Liver (tissue), 9 donors: ENCODE data around the gene NEBL. TPM values are rescaled to one million over a fixed set of nuclear protein-coding genes. Genes with fewer than 3 reads are reported as not detected.
"Not testable (repeated sequence)": the region's sequence is repeated elsewhere in the genome, so short reads cannot be mapped to it uniquely, and the experiment has no call there.

Experiments
- DNase-seq: peaks from one replicate; pipeline ENCODE4 v3.0.0-alpha.2; 2017; ENCODE audit warnings: low spot score
- H3K27ac ChIP-seq, 2 donors: one replicate each; pipeline ENCODE4 v1.7.0; 2013; ENCODE audit warnings: inconsistent platforms in 2 of 2, low read length in 2 of 2, control low read depth in 1 of 2, low read depth in 1 of 2, mild to moderate bottlenecking in 1 of 2
- H3K27me3 ChIP-seq, 4 donors: one replicate each; pipeline versions ENCODE4 v1.6.1 to v1.7.0; 2013; ENCODE audit warnings: low read length in 3 of 4, inconsistent platforms in 1 of 4, mild to moderate bottlenecking in 1 of 4, moderate library complexity in 1 of 4; ENCODE audit not compliant: control insufficient read depth in 4 of 4, insufficient read depth in 4 of 4
- H3K36me3 ChIP-seq, 4 donors: one replicate each; pipeline versions ENCODE4 v1.6.1 to v1.7.0; 2013; ENCODE audit warnings: low read length in 3 of 4, mild to moderate bottlenecking in 3 of 4, low read depth in 1 of 4, moderate library complexity in 1 of 4; ENCODE audit not compliant: control insufficient read depth in 4 of 4, insufficient read depth in 3 of 4
- H3K4me1 ChIP-seq, 4 donors: one replicate each; pipeline versions ENCODE4 v1.6.1 to v1.7.0; 2013; ENCODE audit warnings: low read length in 3 of 4, mild to moderate bottlenecking in 3 of 4, moderate library complexity in 1 of 4; ENCODE audit not compliant: control insufficient read depth in 4 of 4, insufficient read depth in 4 of 4
- H3K4me3 ChIP-seq, 3 donors: one replicate each; pipeline versions ENCODE4 v1.6.1 to v1.7.0; 2013; ENCODE audit warnings: low read length in 3 of 3, control low read depth in 1 of 3, low read depth in 1 of 3, mild to moderate bottlenecking in 1 of 3
- H3K9ac ChIP-seq, 2 donors: one replicate each; pipeline ENCODE4 v1.7.0; 2013; ENCODE audit warnings: low read length in 2 of 2, mild to moderate bottlenecking in 2 of 2, moderate library complexity in 2 of 2, control low read depth in 1 of 2, low read depth in 1 of 2
- H3K9me3 ChIP-seq, 4 donors: one replicate each; pipeline versions ENCODE4 v1.6.1 to v1.7.0; 2013; ENCODE audit warnings: low read length in 3 of 4; ENCODE audit not compliant: control insufficient read depth in 4 of 4
- EGR1 ChIP-seq, 2 donors: IDR thresholded peaks; 2 replicates each; pipeline ENCODE4 v1.6.1; 2016 to 2018; ENCODE audit warnings: antibody characterized with exemption in 2 of 2, low read depth in 2 of 2
- FOXA1 ChIP-seq: IDR thresholded peaks from 2 replicates; pipeline ENCODE4 v1.6.1; 2016; ENCODE audit warnings: antibody characterized with exemption
- FOXA2 ChIP-seq: IDR thresholded peaks from 2 replicates; pipeline ENCODE4 v1.6.1; 2016; ENCODE audit warnings: antibody characterized with exemption
- GABPA ChIP-seq, 2 donors: IDR thresholded peaks in 1 of 2; conservative IDR thresholded peaks in 1 of 2; 2 replicates each; pipeline ENCODE4 v1.6.1; 2016; ENCODE audit warnings: antibody characterized with exemption in 2 of 2, mild to moderate bottlenecking in 1 of 2, moderate library complexity in 1 of 2
- HNF4A ChIP-seq, 2 donors: conservative IDR thresholded peaks; 2 replicates each; pipeline ENCODE4 v1.6.1; 2016; ENCODE audit warnings: antibody characterized with exemption in 2 of 2, mild to moderate bottlenecking in 2 of 2
- HNF4G ChIP-seq: IDR thresholded peaks from 2 replicates; pipeline ENCODE4 v1.6.1; 2016; ENCODE audit warnings: antibody characterized with exemption
- JUND ChIP-seq, 2 donors: IDR thresholded peaks; 2 replicates each; pipeline ENCODE4 v1.6.1; 2016; ENCODE audit warnings: antibody characterized with exemption in 2 of 2
- NR2F2 ChIP-seq: IDR thresholded peaks from 2 replicates; pipeline ENCODE4 v1.6.1; 2016; ENCODE audit warnings: antibody characterized with exemption
- RXRA ChIP-seq, 2 donors: IDR thresholded peaks; 2 replicates each; pipeline ENCODE4 v1.6.1; 2017 to 2018; ENCODE audit warnings: antibody characterized with exemption in 2 of 2, mild to moderate bottlenecking in 1 of 2
- SP1 ChIP-seq: IDR thresholded peaks from 2 replicates; pipeline ENCODE4 v1.6.1; 2018; ENCODE audit warnings: antibody characterized with exemption, mild to moderate bottlenecking
- TAF1 ChIP-seq: conservative IDR thresholded peaks from 2 replicates; pipeline ENCODE4 v1.6.1; 2016; ENCODE audit warnings: antibody characterized with exemption, mild to moderate bottlenecking
- YY1 ChIP-seq: IDR thresholded peaks from 2 replicates; pipeline ENCODE4 v1.6.1; 2016; ENCODE audit warnings: antibody characterized with exemption, mild to moderate bottlenecking
- WGBS: extraction: QIAGEN DNeasy Blood & Tissue Kit; methylation state at CpG from one replicate; pipeline ENCODE4 v1.1.7; 2013; 5-methylcytosine and 5-hydroxymethylcytosine counted together
- polyA plus RNA-seq, 2 donors: library from polyadenylated mRNA; stranded (reverse) in 1 of 2; unstranded in 1 of 2; fragments of 200-250 nt in 1 of 2; fragments of >200 nt in 1 of 2; fragmentation: Nextera tagmentation in 1 of 2; extraction: Ambion mirVana in 1 of 2; gene quantifications; one replicate each; pipeline versions ENCODE4 v1.2.1 to v1.2.3, GENCODE V29; 2013 to 2015
- total RNA-seq, 2 donors: library from RNA; depleted of rRNA; stranded (reverse); fragments of >200 nt; gene quantifications; one replicate each; pipeline ENCODE4 v1.2.3, GENCODE V29; 2014
- TF ChIP-seq, protein P1 (sequence below): IDR thresholded peaks from 2 replicates; pipeline ENCODE4 v1.6.1; 2016; ENCODE audit warnings: antibody characterized with exemption
- TF ChIP-seq, protein P2 (sequence below): IDR thresholded peaks from 2 replicates; pipeline ENCODE4 v1.6.1; 2016; ENCODE audit warnings: antibody characterized with exemption
- TF ChIP-seq, protein P3 (sequence below): IDR thresholded peaks from 2 replicates; pipeline ENCODE4 v1.6.1; 2016; ENCODE audit warnings: antibody characterized with exemption, mild to moderate bottlenecking
- TF ChIP-seq, protein P4 (sequence below): IDR thresholded peaks from 2 replicates; pipeline ENCODE4 v1.6.1; 2016; ENCODE audit warnings: antibody characterized with exemption
- TF ChIP-seq, protein P5 (sequence below): fragments of 150-350 bp; IDR thresholded peaks from 2 replicates; pipeline ENCODE4 v1.5.1; 2017; ENCODE audit warnings: improper control_type of control experiment, low read depth, low read length; ENCODE audit not compliant: missing input control
- donor health status: healthy.
- donor health status: healthy.
- donor health status: healthy.
- donor health status: healthy.
- donor health status: healthy.

Gene NEBL
- total and polyA plus RNA-seq, 4 donors, result 0.22 to 1.8 (median 0.81) TPM

DNA sequence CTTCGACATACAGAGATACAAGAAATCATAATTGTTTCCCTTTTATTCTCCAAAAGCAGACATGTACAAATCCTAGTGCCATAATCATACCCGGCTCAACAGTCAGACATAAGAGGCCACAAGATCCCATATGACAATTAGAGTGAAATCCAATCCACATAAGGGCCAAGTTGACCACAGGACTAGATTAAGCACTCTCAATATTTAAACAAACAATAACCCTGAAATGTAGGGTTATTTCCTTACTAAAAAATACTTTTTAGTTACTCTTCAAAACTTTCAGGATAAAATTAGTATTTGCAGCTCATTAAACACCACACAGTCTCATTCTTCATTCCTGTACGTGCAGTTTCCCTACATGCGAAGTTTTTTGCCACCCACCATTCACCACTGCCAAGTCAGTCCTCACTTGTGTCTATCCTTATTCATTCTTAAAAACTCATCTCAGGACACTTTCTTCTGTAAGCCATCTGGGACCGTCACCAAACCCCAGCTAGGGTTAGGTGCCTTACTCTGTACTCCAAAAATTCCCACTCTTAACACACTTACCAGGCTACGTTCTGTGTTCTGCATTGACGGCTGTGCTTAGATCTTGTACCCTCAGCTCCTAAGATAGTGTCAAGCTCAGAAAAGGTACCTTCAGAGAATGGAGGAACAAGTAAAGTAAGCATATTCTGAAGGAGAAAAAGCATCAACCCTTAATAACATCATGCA lies 47.8 kb upstream of the NEBL start:
- Histone ChIP-seq H3K27ac (peak overlapping the region; percentile 25), H3K4me1 (peaks cover 0 to 17% (median 2%) of the 10 kb centered on the region in 4 donors), H3K27me3 (no peaks in the 10 kb centered on the region), H3K9me3 (no peaks in the 10 kb centered on the region), H3K4me3 (peak overlapping the region; percentile 37 to 67 (median 52)), H3K9ac (peak overlapping the region; percentile 59), H3K36me3 (no peaks in the 10 kb centered on the region)
- no peak for DNase-seq
- TF ChIP-seq NR2F2 (no peak), FOXA1 (no peak)
- TF ChIP-seq, protein P1, sequence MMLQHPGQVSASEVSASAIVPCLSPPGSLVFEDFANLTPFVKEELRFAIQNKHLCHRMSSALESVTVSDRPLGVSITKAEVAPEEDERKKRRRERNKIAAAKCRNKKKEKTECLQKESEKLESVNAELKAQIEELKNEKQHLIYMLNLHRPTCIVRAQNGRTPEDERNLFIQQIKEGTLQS, result no peak
- WGBS, result 64% methylated on average over 7 of the region's 7 CpGs

DNA sequence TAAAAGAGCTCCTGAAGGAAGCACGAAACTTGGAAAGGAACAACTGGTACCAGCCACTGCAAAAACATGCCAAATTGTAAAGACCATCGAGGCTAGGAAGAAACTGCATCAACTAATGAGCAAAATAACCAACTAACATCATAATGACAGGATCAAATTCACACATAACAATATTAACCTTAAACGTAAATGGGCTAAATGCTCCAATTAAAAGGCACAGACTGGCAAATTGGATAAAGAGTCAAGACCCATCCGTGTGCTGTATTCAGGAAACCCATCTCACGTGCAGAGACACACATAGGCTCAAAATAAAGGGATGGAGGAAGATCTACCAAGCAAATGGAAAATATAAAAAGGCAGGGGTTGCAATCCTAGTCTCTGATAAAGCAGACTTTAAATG lies 42.3 kb upstream of the NEBL start:
- not testable (repeated sequence) for H3K4me1 ChIP-seq, DNase-seq, H3K27ac ChIP-seq, H3K36me3 ChIP-seq, H3K4me3 ChIP-seq, H3K9me3 ChIP-seq, H3K9ac ChIP-seq, H3K27me3 ChIP-seq
- 79% methylated on average over 5 of the region's 5 CpGs for whole genome bisulfite sequencing

DNA sequence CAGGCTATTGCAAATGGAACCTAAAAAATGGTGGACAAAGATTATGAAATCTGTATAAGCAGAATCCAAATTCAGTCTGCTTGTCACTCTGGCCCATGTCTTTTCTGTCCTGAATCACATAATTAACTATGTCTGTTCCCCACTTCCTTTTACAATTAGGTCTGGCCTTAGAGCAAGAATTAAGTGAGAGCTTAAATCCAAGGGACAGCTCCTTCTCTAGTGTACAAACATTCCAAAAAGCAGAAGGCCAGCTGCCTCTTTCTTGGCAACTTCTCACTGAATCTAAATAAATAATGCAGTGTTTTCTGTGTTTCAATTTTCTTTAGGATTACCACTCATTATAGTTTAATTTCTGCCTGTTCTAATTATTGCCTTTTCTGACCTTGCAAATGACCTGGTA lies 39.3 kb upstream of the NEBL start:
- no peak overlapping the region for H3K27ac ChIP-seq
- H3K9ac ChIP-seq, result no peak overlapping the region
- DNase-seq, result no peak
- TF ChIP-seq HNF4G (no peak), YY1 (no peak), HNF4A (conservative IDR thresholded peaks at IDR 0.05) (no peak), EGR1 (IDR thresholded peaks at IDR 0.05; ENCODE audit: low read depth in 2 of 2) (no peak), TAF1 (no peak), JUND (IDR thresholded peaks at IDR 0.05) (no peak), FOXA1 (no peak), RXRA (IDR thresholded peaks at IDR 0.05) (no peak), NR2F2 (no peak), FOXA2 (no peak), SP1 (no peak), GABPA (IDR thresholded peaks at IDR 0.05 in 1 of 2, conservative IDR thresholded peaks at IDR 0.05 in 1 of 2) (no peak)
- TF ChIP-seq, protein P1, result no peak
- TF ChIP-seq, protein P2, sequence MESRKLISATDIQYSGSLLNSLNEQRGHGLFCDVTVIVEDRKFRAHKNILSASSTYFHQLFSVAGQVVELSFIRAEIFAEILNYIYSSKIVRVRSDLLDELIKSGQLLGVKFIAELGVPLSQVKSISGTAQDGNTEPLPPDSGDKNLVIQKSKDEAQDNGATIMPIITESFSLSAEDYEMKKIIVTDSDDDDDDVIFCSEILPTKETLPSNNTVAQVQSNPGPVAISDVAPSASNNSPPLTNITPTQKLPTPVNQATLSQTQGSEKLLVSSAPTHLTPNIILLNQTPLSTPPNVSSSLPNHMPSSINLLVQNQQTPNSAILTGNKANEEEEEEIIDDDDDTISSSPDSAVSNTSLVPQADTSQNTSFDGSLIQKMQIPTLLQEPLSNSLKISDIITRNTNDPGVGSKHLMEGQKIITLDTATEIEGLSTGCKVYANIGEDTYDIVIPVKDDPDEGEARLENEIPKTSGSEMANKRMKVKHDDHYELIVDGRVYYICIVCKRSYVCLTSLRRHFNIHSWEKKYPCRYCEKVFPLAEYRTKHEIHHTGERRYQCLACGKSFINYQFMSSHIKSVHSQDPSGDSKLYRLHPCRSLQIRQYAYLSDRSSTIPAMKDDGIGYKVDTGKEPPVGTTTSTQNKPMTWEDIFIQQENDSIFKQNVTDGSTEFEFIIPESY, result no peak
- TF ChIP-seq, protein P3, sequence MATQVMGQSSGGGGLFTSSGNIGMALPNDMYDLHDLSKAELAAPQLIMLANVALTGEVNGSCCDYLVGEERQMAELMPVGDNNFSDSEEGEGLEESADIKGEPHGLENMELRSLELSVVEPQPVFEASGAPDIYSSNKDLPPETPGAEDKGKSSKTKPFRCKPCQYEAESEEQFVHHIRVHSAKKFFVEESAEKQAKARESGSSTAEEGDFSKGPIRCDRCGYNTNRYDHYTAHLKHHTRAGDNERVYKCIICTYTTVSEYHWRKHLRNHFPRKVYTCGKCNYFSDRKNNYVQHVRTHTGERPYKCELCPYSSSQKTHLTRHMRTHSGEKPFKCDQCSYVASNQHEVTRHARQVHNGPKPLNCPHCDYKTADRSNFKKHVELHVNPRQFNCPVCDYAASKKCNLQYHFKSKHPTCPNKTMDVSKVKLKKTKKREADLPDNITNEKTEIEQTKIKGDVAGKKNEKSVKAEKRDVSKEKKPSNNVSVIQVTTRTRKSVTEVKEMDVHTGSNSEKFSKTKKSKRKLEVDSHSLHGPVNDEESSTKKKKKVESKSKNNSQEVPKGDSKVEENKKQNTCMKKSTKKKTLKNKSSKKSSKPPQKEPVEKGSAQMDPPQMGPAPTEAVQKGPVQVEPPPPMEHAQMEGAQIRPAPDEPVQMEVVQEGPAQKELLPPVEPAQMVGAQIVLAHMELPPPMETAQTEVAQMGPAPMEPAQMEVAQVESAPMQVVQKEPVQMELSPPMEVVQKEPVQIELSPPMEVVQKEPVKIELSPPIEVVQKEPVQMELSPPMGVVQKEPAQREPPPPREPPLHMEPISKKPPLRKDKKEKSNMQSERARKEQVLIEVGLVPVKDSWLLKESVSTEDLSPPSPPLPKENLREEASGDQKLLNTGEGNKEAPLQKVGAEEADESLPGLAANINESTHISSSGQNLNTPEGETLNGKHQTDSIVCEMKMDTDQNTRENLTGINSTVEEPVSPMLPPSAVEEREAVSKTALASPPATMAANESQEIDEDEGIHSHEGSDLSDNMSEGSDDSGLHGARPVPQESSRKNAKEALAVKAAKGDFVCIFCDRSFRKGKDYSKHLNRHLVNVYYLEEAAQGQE, result no peak
- TF ChIP-seq, protein P4, sequence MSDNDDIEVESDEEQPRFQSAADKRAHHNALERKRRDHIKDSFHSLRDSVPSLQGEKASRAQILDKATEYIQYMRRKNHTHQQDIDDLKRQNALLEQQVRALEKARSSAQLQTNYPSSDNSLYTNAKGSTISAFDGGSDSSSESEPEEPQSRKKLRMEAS, result no peak
- TF ChIP-seq, protein P5, sequence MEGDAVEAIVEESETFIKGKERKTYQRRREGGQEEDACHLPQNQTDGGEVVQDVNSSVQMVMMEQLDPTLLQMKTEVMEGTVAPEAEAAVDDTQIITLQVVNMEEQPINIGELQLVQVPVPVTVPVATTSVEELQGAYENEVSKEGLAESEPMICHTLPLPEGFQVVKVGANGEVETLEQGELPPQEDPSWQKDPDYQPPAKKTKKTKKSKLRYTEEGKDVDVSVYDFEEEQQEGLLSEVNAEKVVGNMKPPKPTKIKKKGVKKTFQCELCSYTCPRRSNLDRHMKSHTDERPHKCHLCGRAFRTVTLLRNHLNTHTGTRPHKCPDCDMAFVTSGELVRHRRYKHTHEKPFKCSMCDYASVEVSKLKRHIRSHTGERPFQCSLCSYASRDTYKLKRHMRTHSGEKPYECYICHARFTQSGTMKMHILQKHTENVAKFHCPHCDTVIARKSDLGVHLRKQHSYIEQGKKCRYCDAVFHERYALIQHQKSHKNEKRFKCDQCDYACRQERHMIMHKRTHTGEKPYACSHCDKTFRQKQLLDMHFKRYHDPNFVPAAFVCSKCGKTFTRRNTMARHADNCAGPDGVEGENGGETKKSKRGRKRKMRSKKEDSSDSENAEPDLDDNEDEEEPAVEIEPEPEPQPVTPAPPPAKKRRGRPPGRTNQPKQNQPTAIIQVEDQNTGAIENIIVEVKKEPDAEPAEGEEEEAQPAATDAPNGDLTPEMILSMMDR, result no peak
- peaks cover 0 to 4% (median under 1%) of the 10 kb centered on the region in 4 donors for H3K9me3 ChIP-seq
- no peak overlapping the region for H3K4me3 ChIP-seq
- H3K4me1 ChIP-seq, result peaks cover 1 to 18% (median 3%) of the 10 kb centered on the region in 4 donors
- no peaks in the 10 kb centered on the region for H3K27me3 ChIP-seq
- H3K36me3 ChIP-seq, result no peaks in the 10 kb centered on the region
